ENCODE results near the gene PRR22. TPM values are rescaled to one million over a fixed set of nuclear protein-coding genes. Genes with fewer than 3 reads are reported as not detected.

The PRR22 gene
- total and polyA plus RNA-seq, 8 donors = 1.3 to 4.5 (median 2.0) TPM

DNA sequence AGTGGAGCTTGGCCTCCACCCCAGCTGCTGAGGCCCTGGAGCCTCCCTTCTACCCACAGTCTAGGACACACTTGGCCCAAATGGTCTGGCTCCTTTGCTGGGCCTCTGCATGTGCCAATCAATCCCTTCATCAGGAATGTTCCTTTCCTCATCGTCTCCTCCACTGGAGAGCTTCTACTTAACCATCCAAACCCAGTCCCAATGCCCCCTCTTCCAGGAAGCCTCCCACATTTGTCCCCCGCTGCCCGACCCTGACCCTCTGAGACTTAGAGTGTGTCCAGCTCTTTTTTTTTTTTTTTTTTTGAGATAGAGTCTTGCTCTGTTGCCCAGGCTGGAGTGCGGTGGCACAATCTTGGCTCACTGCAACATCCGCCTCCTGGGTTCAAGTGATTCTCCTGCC lies 3.9 kb upstream of the PRR22 start:
- peaks cover 0 to 66% of the 10 kb centered on the region in 2 donors for H3K36me3 ChIP-seq

DNA sequence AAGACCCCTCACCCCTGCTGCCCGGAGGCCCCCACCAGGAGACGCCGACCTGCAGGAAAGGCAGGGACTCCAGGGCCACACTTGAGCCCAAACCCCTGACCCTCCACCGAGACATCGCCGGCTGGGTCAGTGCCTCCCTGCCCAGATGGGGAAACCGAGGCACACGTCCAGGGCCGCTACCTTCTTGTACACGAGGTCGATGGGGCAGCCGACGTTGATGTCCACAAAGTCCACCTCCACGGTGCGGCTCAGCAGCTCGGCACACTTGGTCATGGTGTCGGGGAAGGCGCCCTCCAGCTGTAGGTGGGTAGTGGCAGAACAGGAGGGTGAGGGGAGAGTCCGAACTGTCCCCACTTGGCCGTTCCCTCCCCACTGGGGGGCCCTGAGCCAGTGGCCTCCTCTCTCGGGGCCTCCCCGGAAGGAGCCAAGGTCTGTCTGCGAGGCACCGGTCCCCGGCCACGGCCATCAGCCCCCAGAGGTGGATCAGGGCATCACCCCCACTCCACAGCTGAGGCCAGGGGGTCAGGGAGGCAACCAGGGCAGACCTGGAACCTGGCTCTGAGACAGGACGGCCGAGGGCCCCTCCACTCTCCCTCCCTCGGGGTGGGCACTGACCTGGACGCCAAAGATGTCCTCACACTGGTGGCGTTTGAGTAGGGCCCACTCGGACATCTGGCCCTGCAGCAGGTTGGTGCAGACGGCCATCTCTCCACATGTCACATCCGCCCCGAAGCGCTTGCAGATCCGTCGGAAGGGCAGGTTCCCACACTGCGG lies 3.0 kb upstream of the PRR22 start:
- TF ChIP-seq, protein P1, sequence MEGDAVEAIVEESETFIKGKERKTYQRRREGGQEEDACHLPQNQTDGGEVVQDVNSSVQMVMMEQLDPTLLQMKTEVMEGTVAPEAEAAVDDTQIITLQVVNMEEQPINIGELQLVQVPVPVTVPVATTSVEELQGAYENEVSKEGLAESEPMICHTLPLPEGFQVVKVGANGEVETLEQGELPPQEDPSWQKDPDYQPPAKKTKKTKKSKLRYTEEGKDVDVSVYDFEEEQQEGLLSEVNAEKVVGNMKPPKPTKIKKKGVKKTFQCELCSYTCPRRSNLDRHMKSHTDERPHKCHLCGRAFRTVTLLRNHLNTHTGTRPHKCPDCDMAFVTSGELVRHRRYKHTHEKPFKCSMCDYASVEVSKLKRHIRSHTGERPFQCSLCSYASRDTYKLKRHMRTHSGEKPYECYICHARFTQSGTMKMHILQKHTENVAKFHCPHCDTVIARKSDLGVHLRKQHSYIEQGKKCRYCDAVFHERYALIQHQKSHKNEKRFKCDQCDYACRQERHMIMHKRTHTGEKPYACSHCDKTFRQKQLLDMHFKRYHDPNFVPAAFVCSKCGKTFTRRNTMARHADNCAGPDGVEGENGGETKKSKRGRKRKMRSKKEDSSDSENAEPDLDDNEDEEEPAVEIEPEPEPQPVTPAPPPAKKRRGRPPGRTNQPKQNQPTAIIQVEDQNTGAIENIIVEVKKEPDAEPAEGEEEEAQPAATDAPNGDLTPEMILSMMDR (IDR thresholded peaks at IDR 0.05) = no peak
- no peaks in the 10 kb centered on the region for H3K9me3 ChIP-seq
- no peak overlapping the region for H3K4me3 ChIP-seq
- H3K4me1 ChIP-seq = peaks cover 4 to 8% of the 10 kb centered on the region in 2 donors
- H3K27ac ChIP-seq = no peak overlapping the region
- DNase-seq (peak in 1 of 4 donors; percentile 78), ATAC-seq (no peak)
- H3K27me3 ChIP-seq = no peaks in the 10 kb centered on the region
- intact Hi-C loops (cut with DNase I) = no loop called here
- peaks cover 0 to 74% of the 10 kb centered on the region in 2 donors for H3K36me3 ChIP-seq

More for the DNA sequence above, 3.9 kb upstream of the PRR22 start:
- TF ChIP-seq, protein P1 (IDR thresholded peaks at IDR 0.05) = no peak
- Histone ChIP-seq H3K9me3 (no peaks in the 10 kb centered on the region), H3K27me3 (no peaks in the 10 kb centered on the region), H3K4me1 (peaks cover 4 to 8% of the 10 kb centered on the region in 2 donors), H3K4me3 (no peak overlapping the region), H3K27ac (no peak overlapping the region)
- ATAC-seq (no peak), DNase-seq (no peak)
- intact Hi-C loops (cut with DNase I) = no loop called here

DNA sequence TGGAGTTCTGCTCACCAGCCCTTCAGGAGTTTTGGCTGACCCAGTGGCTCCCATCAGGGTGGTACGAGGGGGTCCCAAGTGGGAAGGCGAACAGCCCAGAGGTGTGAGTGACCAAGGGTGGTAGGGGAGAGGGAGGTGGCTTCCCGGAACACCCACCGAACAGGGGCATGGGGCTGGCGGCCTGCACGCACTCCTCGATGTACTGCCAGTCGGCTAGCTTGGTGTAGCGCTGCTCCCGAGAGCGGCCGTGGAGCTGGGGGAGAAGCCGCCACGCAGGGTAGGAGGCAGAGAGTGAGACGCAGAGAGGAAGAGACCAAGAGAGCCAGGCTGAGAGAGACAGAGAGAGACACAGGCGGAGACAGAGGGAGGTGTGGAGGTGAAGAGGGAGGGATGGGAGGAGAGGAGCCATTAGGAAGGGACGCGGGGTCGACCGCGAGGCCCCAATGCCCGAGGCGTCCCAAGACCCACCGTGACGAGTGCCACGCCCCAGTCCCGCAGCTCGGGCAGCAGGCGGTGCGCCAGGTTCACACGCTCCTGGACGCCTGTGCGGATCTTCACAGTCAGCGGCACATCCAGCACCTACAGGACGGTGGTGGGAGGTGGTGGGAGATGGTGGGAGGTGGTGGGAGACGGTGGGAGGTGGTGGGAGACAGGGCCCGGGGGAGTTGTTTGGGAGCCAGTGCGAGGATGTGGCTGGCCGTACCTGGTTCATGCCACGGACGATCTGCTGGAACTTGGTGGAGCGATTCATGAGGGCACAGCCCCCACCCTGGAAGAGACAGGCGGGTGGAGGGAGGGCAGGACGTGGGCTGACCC lies 2.3 kb upstream of the PRR22 start:
- H3K4me3 ChIP-seq = no peak overlapping the region
- no peaks in the 10 kb centered on the region for H3K27me3 ChIP-seq
- H3K4me1 ChIP-seq = peaks cover 4 to 8% of the 10 kb centered on the region in 2 donors
- no peaks in the 10 kb centered on the region for H3K9me3 ChIP-seq
- intact Hi-C loops (cut with DNase I) = no loop called here
- peaks cover 0 to 76% of the 10 kb centered on the region in 2 donors for H3K36me3 ChIP-seq
- DNase-seq (no peak), ATAC-seq (no peak)
- TF ChIP-seq, protein P1 (IDR thresholded peaks at IDR 0.05) = no peak
- H3K27ac ChIP-seq = no peak overlapping the region

DNA sequence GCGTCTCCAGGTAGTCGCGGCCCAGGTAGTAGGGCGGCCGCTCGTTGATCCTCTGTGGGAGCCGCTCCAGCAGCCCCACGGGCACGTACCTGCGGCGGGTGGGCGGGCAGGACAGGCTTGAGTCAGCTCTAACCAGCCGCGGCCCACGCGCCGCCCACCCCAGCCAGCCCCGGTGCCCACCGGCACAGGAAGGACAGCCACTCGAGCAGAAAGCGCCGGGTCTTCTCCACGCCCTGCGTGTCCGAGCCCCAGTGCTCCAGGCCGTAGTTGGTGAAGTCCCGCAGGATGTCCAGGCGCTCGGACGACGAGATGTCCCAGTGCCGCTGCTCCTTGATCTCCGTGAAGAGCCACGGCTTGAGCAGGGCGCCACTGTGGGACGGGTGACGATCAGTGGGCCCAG lies 877 bp upstream of the PRR22 start:
- no peaks in the 10 kb centered on the region for H3K27me3 ChIP-seq
- H3K36me3 ChIP-seq = peaks cover 0 to 76% of the 10 kb centered on the region in 2 donors
- DNase-seq = peak in 1 of 4 donors; percentile 70
- TF ChIP-seq, protein P1 (IDR thresholded peaks at IDR 0.05) = no peak
- peaks cover 4 to 8% of the 10 kb centered on the region in 2 donors for H3K4me1 ChIP-seq
- no peak for ATAC-seq
- intact Hi-C loops (cut with DNase I) = no loop called here
- H3K27ac ChIP-seq = no peak overlapping the region
- H3K4me3 ChIP-seq = no peak overlapping the region
- no peaks in the 10 kb centered on the region for H3K9me3 ChIP-seq

All from left lung (tissue), 10 donors.